Keratinocyte (primary cell): ENCODE results near the gene S100Z. TPM values are rescaled to one million over a fixed set of nuclear protein-coding genes. Genes with fewer than 3 reads are reported as not detected.
"Not testable (repeated sequence)": the region's sequence is repeated elsewhere in the genome, so short reads cannot be mapped to it uniquely, and the experiment has no call there.

Source experiments
- DNase-seq: peaks from one replicate; pipeline ENCODE4 v3.0.0-alpha.2; 2011; ENCODE audit warnings: low read depth, missing footprints, low spot score
- FAIRE-seq: peaks from 2 replicates; lab custom pipeline; 2011; peaks lifted over from hg19 to GRCh38; lab: Jason Lieb, UNC
- H2AFZ ChIP-seq: 2 replicates; pipeline ENCODE4 v1.6.0; 2012; ENCODE audit warnings: low read length, control low read depth, inconsistent platforms; ENCODE audit not compliant: control insufficient read depth
- H3K27ac ChIP-seq: 2 replicates; pipeline ENCODE4 v1.5.1; 2011; ENCODE audit warnings: low read length; ENCODE audit not compliant: control insufficient read depth, insufficient read depth
- H3K27me3 ChIP-seq: 3 replicates; pipeline ENCODE4 v1.6.0; 2011; ENCODE audit warnings: low read length; ENCODE audit not compliant: control insufficient read depth, insufficient read depth; ENCODE audit errors: extremely low read depth
- H3K36me3 ChIP-seq, 2 experiments: 2 replicates in 1 of 2; 3 replicates in 1 of 2; pipeline ENCODE4 v1.5.1; 2011; ENCODE audit warnings: low read length in 2 of 2, mild to moderate bottlenecking in 1 of 2; ENCODE audit not compliant: control insufficient read depth in 2 of 2, insufficient read depth in 2 of 2; ENCODE audit errors: extremely low read depth in 1 of 2
- H3K4me1 ChIP-seq: 3 replicates; pipeline ENCODE4 v1.5.1; 2011; ENCODE audit warnings: low read length; ENCODE audit not compliant: control insufficient read depth, insufficient read depth; ENCODE audit errors: extremely low read depth
- H3K4me2 ChIP-seq: 3 replicates; pipeline ENCODE4 v1.6.0; 2011; ENCODE audit warnings: low read depth, low read length; ENCODE audit not compliant: control insufficient read depth, insufficient read depth; ENCODE audit errors: extremely low read depth
- H3K4me3 ChIP-seq, 3 experiments: fragments of 200-600 bp in 1 of 3; sonication (generic) in 1 of 3; 2 replicates in 2 of 3; 3 replicates in 1 of 3; pipeline ENCODE4 v1.5.1; 2011 to 2016; ENCODE audit warnings: low read length in 3 of 3, mild to moderate bottlenecking in 3 of 3, control low read depth in 2 of 3, inconsistent platforms in 1 of 3, low read depth in 1 of 3, mixed read lengths in 1 of 3, mixed run types in 1 of 3, moderate library complexity in 1 of 3; ENCODE audit not compliant: control insufficient read depth in 2 of 3, insufficient read depth in 2 of 3; ENCODE audit errors: extremely low read depth in 1 of 3
- H3K79me2 ChIP-seq: 2 replicates; pipeline ENCODE4 v1.6.0; 2012; ENCODE audit warnings: low read length; ENCODE audit not compliant: control insufficient read depth, insufficient read depth
- H3K9ac ChIP-seq: 3 replicates; pipeline ENCODE4 v1.6.0; 2011; ENCODE audit warnings: low read length; ENCODE audit not compliant: control insufficient read depth, insufficient read depth; ENCODE audit errors: extremely low read depth
- H3K9me1 ChIP-seq: 3 replicates; pipeline ENCODE4 v1.6.0; 2011; ENCODE audit warnings: low read length; ENCODE audit not compliant: control insufficient read depth, insufficient read depth; ENCODE audit errors: extremely low read depth
- H3K9me3 ChIP-seq: 2 replicates; pipeline ENCODE4 v1.5.1; 2012; ENCODE audit warnings: low read depth, low read length; ENCODE audit not compliant: control insufficient read depth
- H4K20me1 ChIP-seq: 3 replicates; pipeline ENCODE4 v1.6.0; 2011; ENCODE audit warnings: low read length; ENCODE audit not compliant: control insufficient read depth, insufficient read depth; ENCODE audit errors: extremely low read depth
- CTCF ChIP-seq, 3 experiments: IDR thresholded peaks in 1 of 3; conservative IDR thresholded peaks in 1 of 3; optimal IDR thresholded peaks in 1 of 3; 2 replicates in 2 of 3; 3 replicates in 1 of 3; pipeline versions ENCODE3 to v1.5.1; 2011; ENCODE audit warnings: low read length in 3 of 3, mild to moderate bottlenecking in 3 of 3, moderate library complexity in 2 of 3, control low read depth in 1 of 3, inconsistent platforms in 1 of 3; ENCODE audit not compliant: insufficient read depth in 2 of 3; ENCODE audit errors: extremely low read depth in 1 of 3
- EZH2 ChIP-seq: IDR thresholded peaks from one replicate; pipeline ENCODE4 v1.6.1; 2012; ENCODE audit warnings: inconsistent platforms, mild to moderate bottlenecking, low read length, moderate library complexity
- dilution Hi-C: fragments of 300-500 bp; cut with MboI; formaldehyde crosslinking; loops from one replicate; pipeline ENCODE4 v1.7.0; 2020; ENCODE audit warnings: low sequenced_read_pairs; ENCODE audit not compliant: extremely low pct_ligation_motif_present
- polyA plus RNA-seq, 5 experiments: library from polyadenylated mRNA; depleted of rRNA in 3 of 5; stranded (reverse) in 3 of 5; stranded (forward) in 1 of 5; unstranded in 1 of 5; fragments of >200 nt; gene quantifications; 1 replicate in 1 of 5; 2 replicates in 3 of 5; 3 replicates in 1 of 5; pipeline versions ENCODE4 v1.2.1 to v1.2.3, GENCODE V29; 2011 to 2012; ENCODE audit warnings: missing spikeins in 2 of 5, low read depth in 1 of 5, low replicate concordance in 1 of 5

The S100Z gene
- polyA plus RNA-seq, 1 donor (not counting 4 experiments of a cell fraction or from before 2014, with no cell fraction given), result not detected

- Histone ChIP-seq H3K4me1 (no peaks in the 10 kb centered on the region), H3K9me1 (no peaks in the 10 kb centered on the region), H3K27me3 (no peaks in the 10 kb centered on the region), H2AFZ (no peak overlapping the region), H3K36me3 (no peaks in the 10 kb centered on the region), H3K27ac (no peak overlapping the region), H3K4me3 (no peak overlapping the region), H3K4me2 (no peak overlapping the region), H3K9ac (no peak overlapping the region), H3K9me3 (no peaks in the 10 kb centered on the region), H4K20me1 (no peaks in the 10 kb centered on the region), H3K79me2 (no peaks in the 10 kb centered on the region)
- FAIRE-seq (no peak), DNase-seq (no peak)
- dilution Hi-C loops, result no loop called here
- TF ChIP-seq CTCF (optimal IDR thresholded peaks at IDR 0.05 in 1 of 3, IDR thresholded peaks at IDR 0.05 in 1 of 3, conservative IDR thresholded peaks at IDR 0.05 in 1 of 3; ENCODE audit: extremely low read depth in 1 of 3, insufficient read depth in 2 of 3, low read length in 3 of 3) (no peak), EZH2 (no peak)
These were observed 6.1 kb downstream of the S100Z start for GRCh38 chr5:76855961-76856360.

GRCh38 chr5:76856800-76857199 is 7.0 kb downstream of the S100Z start:
- H3K4me1 ChIP-seq, dilution Hi-C loops: not testable (repeated sequence)

GRCh38 chr5:76859591-76860247 is 9.9 kb downstream of the S100Z start:
- Histone ChIP-seq H3K4me3 (no peak overlapping the region), H3K4me2 (no peak overlapping the region), H2AFZ (no peak overlapping the region), H3K27me3 (no peaks in the 10 kb centered on the region), H3K27ac (no peak overlapping the region), H3K9me3 (no peaks in the 10 kb centered on the region), H3K79me2 (no peaks in the 10 kb centered on the region), H4K20me1 (no peaks in the 10 kb centered on the region), H3K9me1 (no peaks in the 10 kb centered on the region), H3K36me3 (no peaks in the 10 kb centered on the region), H3K9ac (no peak overlapping the region), H3K4me1 (no peaks in the 10 kb centered on the region)
- DNase-seq (no peak), FAIRE-seq (no peak)
- dilution Hi-C loops, result no loop called here
- no peak for TF ChIP-seq EZH2
- no peak for TF ChIP-seq CTCF (optimal IDR thresholded peaks at IDR 0.05 in 1 of 3, IDR thresholded peaks at IDR 0.05 in 1 of 3, conservative IDR thresholded peaks at IDR 0.05 in 1 of 3; ENCODE audit: extremely low read depth in 1 of 3, insufficient read depth in 2 of 3, low read length in 3 of 3)

More at GRCh38 chr5:76856800-76857199, 7.0 kb downstream of the S100Z start:
- H3K36me3 ChIP-seq, H3K4me2 ChIP-seq, H4K20me1 ChIP-seq, H3K9ac ChIP-seq, H3K4me3 ChIP-seq, H3K27ac ChIP-seq, H3K9me1 ChIP-seq, H3K9me3 ChIP-seq, H3K79me2 ChIP-seq, H2AFZ ChIP-seq, DNase-seq, FAIRE-seq, H3K27me3 ChIP-seq: not testable (repeated sequence)
